ENCODE results near the gene TMEM117. TPM values are rescaled to one million over a fixed set of nuclear protein-coding genes. Genes with fewer than 3 reads are reported as not detected.

TMEM117 gene
- total and polyA plus RNA-seq, 10 of the 15 experiments (the other 5 are each of a cell fraction or from before 2014, with no cell fraction given), result 3.1 to 8.2 (median 6.1) TPM

- TF ChIP-seq ELK1 (IDR thresholded peaks at IDR 0.05; ENCODE audit: low read depth, low read length) (no peak), USF2 (IDR thresholded peaks at IDR 0.05; ENCODE audit: borderline replicate concordance, low read depth, low read length) (no peak), ASH2L (IDR thresholded peaks at IDR 0.05; ENCODE audit: borderline replicate concordance, low read depth) (0 out of 2 replicates have a peak, but pooled peaks have one; percentile 73), SIX5 (IDR thresholded peaks at IDR 0.05; ENCODE audit: low read depth, low read length, severe bottlenecking) (no peak), KLF5 (IDR thresholded peaks at IDR 0.05; ENCODE audit: partially characterized antibody) (peak; percentile 69), SUPT20H (IDR thresholded peaks at IDR 0.05; ENCODE audit: borderline replicate concordance, control insufficient read depth, low read depth, low read length) (no peak), TBL1XR1 (IDR thresholded peaks at IDR 0.05; ENCODE audit: low read depth, low read length) (no peak), RFX5 (IDR thresholded peaks at IDR 0.05; ENCODE audit: low read depth, low read length) (no peak), CREM (IDR thresholded peaks at IDR 0.05; ENCODE audit: low read depth) (peak; percentile 92), CHD4 (IDR thresholded peaks at IDR 0.05) (no peak), SUZ12 (IDR thresholded peaks at IDR 0.05; ENCODE audit: unreplicated experiment) (no peak), RBBP5 (conservative IDR thresholded peaks at IDR 0.05) (no peak), SMAD1 (IDR thresholded peaks at IDR 0.05; ENCODE audit: low read depth, partially characterized antibody) (peak; percentile 33), FOXK2 (IDR thresholded peaks at IDR 0.05) (no peak), TAF1 (IDR thresholded peaks at IDR 0.05; ENCODE audit: borderline replicate concordance, low read depth, low read length) (0 out of 2 replicates have a peak, but pooled peaks have one; percentile 17), NR2C1 (IDR thresholded peaks at IDR 0.05) (peak; percentile 50), IKZF1 (conservative IDR thresholded peaks at IDR 0.05) (peak; percentile 84), POLR2AphosphoS5 (IDR thresholded peaks at IDR 0.05; ENCODE audit: low read length) (peak; percentile 85), CEBPB (IDR thresholded peaks at IDR 0.05; ENCODE audit: borderline replicate concordance in 1 of 2, low read depth in 2 of 2, low read length in 2 of 2) (no peak), ZNF592 (IDR thresholded peaks at IDR 0.05) (peak; percentile 46; the same call in 1 of the 2 replicates), PAX8 (IDR thresholded peaks at IDR 0.05) (no peak)
Observed at GRCh38 chr12:43805860-43806736, 29.8 kb upstream of the TMEM117 start, which contains the start of gene TWF1 (continued).
